HCT116 (cell line): ENCODE data around the gene FGGY. TPM values are rescaled to one million over a fixed set of nuclear protein-coding genes. Genes with fewer than 3 reads are reported as not detected.

Source experiments
- ATAC-seq: fragments of 200-7000 bp; cut with Tn5 transposase; 2 replicates; pipeline ENCODE4 v1.9.1; 2020; ENCODE audit warnings: mild to moderate bottlenecking, moderate library complexity
- BruUV-seq: library from RNA; stranded (reverse); fragments of 400-500 nt; replicated peaks from 2 replicates; lab custom pipeline; 2021; lab: Mats Ljungman, UMichigan
- CTCF ChIA-PET: fragments of 300-600 bp; sonication (Branson Sonifier 250); formaldehyde crosslinking; loops from one replicate; lab custom pipeline; 2021; ENCODE audit warnings: antibody characterized with exemption; lab: Charles Lee
- POLR2A ChIA-PET: fragments of 300-600, 350-600 bp; sonication (Branson Sonifier 250); formaldehyde crosslinking; loops from one replicate; lab custom pipeline; 2021; ENCODE audit warnings: antibody characterized with exemption; lab: Charles Lee
- RAD21 ChIA-PET, 2 experiments: fragments of 300-600 bp; sonication (Branson Sonifier 250); formaldehyde crosslinking; loops; one replicate each; lab custom pipeline; 2023; ENCODE audit warnings: low total read pairs in 2 of 2; ENCODE audit not compliant: uncharacterized antibody in 2 of 2, unreplicated experiment in 2 of 2, low non-redundant PET in 1 of 2; lab: Charles Lee
- DNase-seq: peaks from one replicate; pipeline ENCODE4 v3.0.0-alpha.2; 2010; ENCODE audit warnings: low read depth, low spot score
- H2AFZ ChIP-seq: fragments of 200-600 bp; shearing (Covaris generic), sonication (generic); 2 replicates; pipeline ENCODE4 v1.6.1; 2017; ENCODE audit warnings: low read depth, mixed run types, mixed read lengths, antibody characterized with exemption, low read length; ENCODE audit not compliant: poor library complexity, severe bottlenecking
- H3K27ac ChIP-seq: 2 replicates; pipeline ENCODE4 v1.5.1; 2012; ENCODE audit warnings: low read depth, low read length
- H3K27me3 ChIP-seq: fragments of 200-600 bp; sonication (generic); 2 replicates; pipeline ENCODE4 v1.6.1; 2016; ENCODE audit warnings: mixed run types, low read length, mixed read lengths; ENCODE audit not compliant: insufficient read depth
- H3K36me3 ChIP-seq, 2 experiments: fragments of 200-500 bp in 1 of 2; fragments of 200-600 bp in 1 of 2; sonication (Bioruptor generic) in 1 of 2; sonication (generic) in 1 of 2; 2 replicates each; pipeline versions ENCODE4 v1.5.1 to v1.6.1; 2014 to 2016; ENCODE audit warnings: low read length in 2 of 2, inconsistent platforms in 1 of 2, mixed read lengths in 1 of 2, mixed run types in 1 of 2; ENCODE audit not compliant: insufficient read depth in 2 of 2, control insufficient read depth in 1 of 2
- H3K4me1 ChIP-seq, 2 experiments: fragments of 200-600 bp in 1 of 2; sonication (generic) in 1 of 2; 2 replicates each; pipeline versions ENCODE4 v1.5.1 to v1.6.1; 2012 to 2017; ENCODE audit warnings: low read length in 2 of 2, inconsistent platforms in 1 of 2, mild to moderate bottlenecking in 1 of 2, mixed read lengths in 1 of 2, mixed run types in 1 of 2, moderate library complexity in 1 of 2; ENCODE audit not compliant: insufficient read depth in 2 of 2, control insufficient read depth in 1 of 2
- H3K4me2 ChIP-seq: fragments of 200-600 bp; sonication (generic); 2 replicates; pipeline ENCODE4 v1.6.1; 2017; ENCODE audit warnings: mixed run types, low read length, mixed read lengths
- H3K4me3 ChIP-seq, 2 experiments: fragments of 200-600 bp in 1 of 2; sonication (generic) in 1 of 2; replicated peaks in 1 of 2; 2 replicates each; pipeline ENCODE4 v1.5.1; 2011 to 2016; ENCODE audit warnings: low read length in 2 of 2, control low read depth in 1 of 2, low read depth in 1 of 2, mild to moderate bottlenecking in 1 of 2, mixed read lengths in 1 of 2, mixed run types in 1 of 2
- H3K79me2 ChIP-seq: fragments of 200-600 bp; sonication (generic); 2 replicates; pipeline ENCODE4 v1.6.1; 2017; ENCODE audit warnings: mild to moderate bottlenecking, mixed run types, low read length, moderate library complexity, mixed read lengths; ENCODE audit not compliant: insufficient read depth
- H3K9ac ChIP-seq: fragments of 200-600 bp; sonication (generic); 2 replicates; pipeline ENCODE4 v1.6.1; 2016; ENCODE audit warnings: low read length, mixed read lengths
- H3K9me2 ChIP-seq: fragments of 200-600 bp; sonication (generic), shearing (Covaris generic); 2 replicates; pipeline ENCODE4 v1.6.1; 2017; ENCODE audit warnings: mixed run types, mild to moderate bottlenecking, moderate library complexity; ENCODE audit not compliant: insufficient read depth
- H3K9me3 ChIP-seq, 2 experiments: fragments of 200-500 bp in 1 of 2; fragments of 200-600 bp in 1 of 2; sonication (Bioruptor generic) in 1 of 2; sonication (generic) in 1 of 2; 2 replicates each; pipeline ENCODE4 v1.6.1; 2014 to 2017; ENCODE audit warnings: low read length in 2 of 2, mixed read lengths in 2 of 2, inconsistent platforms in 1 of 2, low read depth in 1 of 2, mild to moderate bottlenecking in 1 of 2, mixed run types in 1 of 2, moderate library complexity in 1 of 2; ENCODE audit not compliant: control insufficient read depth in 1 of 2, insufficient read depth in 1 of 2
- H4K20me1 ChIP-seq: fragments of 200-600 bp; sonication (generic), shearing (Covaris generic); 2 replicates; pipeline ENCODE4 v1.6.1; 2017; ENCODE audit warnings: mixed run types, mild to moderate bottlenecking, moderate library complexity; ENCODE audit not compliant: insufficient read depth
- ATF3 ChIP-seq: IDR thresholded peaks from 2 replicates; pipeline ENCODE4 v1.6.1; 2012
- CEBPB ChIP-seq: IDR thresholded peaks from 2 replicates; pipeline ENCODE4 v1.6.1; 2012; ENCODE audit warnings: low read depth
- CTCF ChIP-seq, 3 experiments: fragments of 200-600 bp in 1 of 3; sonication (generic) in 1 of 3; IDR thresholded peaks in 2 of 3; conservative IDR thresholded peaks in 1 of 3; 2 replicates each; pipeline ENCODE4 v1.5.1; 2012 to 2017; ENCODE audit warnings: low read depth in 2 of 3, low read length in 2 of 3, antibody characterized with exemption in 1 of 3, borderline replicate concordance in 1 of 3, control low read depth in 1 of 3, mild to moderate bottlenecking in 1 of 3, mixed read lengths in 1 of 3, mixed run types in 1 of 3, moderate library complexity in 1 of 3; ENCODE audit not compliant: insufficient read depth in 1 of 3
- EGR1 ChIP-seq: IDR thresholded peaks from 2 replicates; pipeline ENCODE4 v1.6.1; 2012; ENCODE audit warnings: low read depth
- ELF1 ChIP-seq: IDR thresholded peaks from 2 replicates; pipeline ENCODE4 v1.6.1; 2012; ENCODE audit warnings: low read depth, borderline replicate concordance
- EZH2phosphoT487 ChIP-seq: fragments of 200-600 bp; IDR thresholded peaks from 2 replicates; pipeline ENCODE4 v1.6.1; 2018; ENCODE audit warnings: antibody characterized with exemption, borderline replicate concordance
- FOSL1 ChIP-seq: IDR thresholded peaks from 2 replicates; pipeline ENCODE4 v1.6.1; 2012; ENCODE audit warnings: low read depth
- MAX ChIP-seq: IDR thresholded peaks from 2 replicates; pipeline ENCODE4 v1.6.1; 2012
- POLR2A ChIP-seq: IDR thresholded peaks from 2 replicates; pipeline ENCODE4 v1.7.0; 2011; ENCODE audit warnings: borderline replicate concordance; ENCODE audit not compliant: insufficient read depth, insufficient read length; ENCODE audit errors: extremely low read depth
- POLR2AphosphoS5 ChIP-seq: IDR thresholded peaks from 2 replicates; pipeline ENCODE4 v1.6.1; 2011; ENCODE audit warnings: mild to moderate bottlenecking, low read depth, low read length, moderate library complexity
- RAD21 ChIP-seq: IDR thresholded peaks from 2 replicates; pipeline ENCODE4 v1.6.1; 2012; ENCODE audit warnings: low read depth, mild to moderate bottlenecking
- SIN3A ChIP-seq: IDR thresholded peaks from 2 replicates; pipeline ENCODE4 v1.6.1; 2012; ENCODE audit warnings: low read depth
- SP1 ChIP-seq: IDR thresholded peaks from 2 replicates; pipeline ENCODE4 v1.6.1; 2012; ENCODE audit warnings: low read depth
- SRF ChIP-seq: IDR thresholded peaks from 2 replicates; pipeline ENCODE4 v1.6.1; 2012; ENCODE audit warnings: low read depth
- TCF7L2 ChIP-seq: IDR thresholded peaks from 2 replicates; pipeline ENCODE4 v1.7.0; 2011; ENCODE audit warnings: borderline replicate concordance, inconsistent platforms; ENCODE audit not compliant: insufficient read depth, insufficient read length; ENCODE audit errors: extremely low read depth
- YY1 ChIP-seq: IDR thresholded peaks from 2 replicates; pipeline ENCODE4 v1.6.1; 2011; ENCODE audit warnings: low read length, low read depth, moderate library complexity, mild to moderate bottlenecking; ENCODE audit not compliant: insufficient replicate concordance; ENCODE audit errors: extremely low read depth
- ZFX ChIP-seq: fragments of 450-650 bp; IDR thresholded peaks from 2 replicates; pipeline ENCODE4 v1.6.1; 2017
- ZNF274 ChIP-seq: fragments of 200-500 bp; sonication (Bioruptor generic); IDR thresholded peaks from 2 replicates; pipeline ENCODE4 v1.6.1; 2014; ENCODE audit warnings: mild to moderate bottlenecking, low read depth, low read length, inconsistent platforms
- intact Hi-C: fragments of 100-400 bp; cut with micrococcal nuclease; formaldehyde crosslinking; loops from 2 replicates; pipeline ENCODE4 v1.10.0; 2022
- total RNA-seq: library from RNA; stranded (reverse); gene quantifications from one replicate; pipeline ENCODE4 v1.2.1, GENCODE V29; 2021; ENCODE audit not compliant: unreplicated experiment
- TF ChIP-seq, protein P1 (sequence below): IDR thresholded peaks from 2 replicates; pipeline ENCODE4 v1.6.1; 2011; ENCODE audit warnings: mild to moderate bottlenecking, low read length, moderate library complexity; ENCODE audit not compliant: insufficient replicate concordance; ENCODE audit errors: extremely low read depth
- TF ChIP-seq, protein P2 (sequence below): IDR thresholded peaks from 2 replicates; pipeline ENCODE4 v1.6.1; 2012; ENCODE audit warnings: low read depth

FGGY gene
- total RNA-seq, 1 experiment from 2014 or later: 10.6 TPM

GRCh38 chr1:59680044-59680443 lies 383.1 kb downstream of the FGGY start:
- intact Hi-C loops: no loop called here
- Histone ChIP-seq H2AFZ (no peak overlapping the region), H3K4me3 (no peak overlapping the region), H3K4me2 (no peak overlapping the region), H3K4me1 (peaks cover 0 to 16% of the 10 kb centered on the region in 2 experiments; a peak in 3 of 4 replicates), H3K9ac (no peak overlapping the region), H3K79me2 (no peaks in the 10 kb centered on the region), H3K27ac (no peak overlapping the region), H4K20me1 (no peaks in the 10 kb centered on the region), H3K9me3 (no peaks in the 10 kb centered on the region), H3K36me3 (no peaks in the 10 kb centered on the region), H3K27me3 (no peaks in the 10 kb centered on the region), H3K9me2 (no peaks in the 10 kb centered on the region)
- no TSS peak for BruUV-seq
- ATAC-seq (no peak), DNase-seq (no peak)
- ChIA-PET CTCF (no interaction called here), POLR2A (no interaction called here), RAD21 (no interaction called here)
- TF ChIP-seq ZNF274 (no peak), ELF1 (no peak), POLR2AphosphoS5 (no peak), RAD21 (no peak), EGR1 (no peak), SP1 (no peak), TCF7L2 (no peak), POLR2A (no peak), EZH2phosphoT487 (no peak), MAX (no peak), ZFX (no peak), YY1 (no peak), FOSL1 (no peak), CTCF (IDR thresholded peaks at IDR 0.05 in 2 of 3, conservative IDR thresholded peaks at IDR 0.05 in 1 of 3; ENCODE audit: borderline replicate concordance in 1 of 3, insufficient read depth in 1 of 3, low read depth in 2 of 3, low read length in 2 of 3) (no peak), SRF (no peak), SIN3A (no peak), ATF3 (no peak), CEBPB (no peak)
- TF ChIP-seq, protein P1, sequence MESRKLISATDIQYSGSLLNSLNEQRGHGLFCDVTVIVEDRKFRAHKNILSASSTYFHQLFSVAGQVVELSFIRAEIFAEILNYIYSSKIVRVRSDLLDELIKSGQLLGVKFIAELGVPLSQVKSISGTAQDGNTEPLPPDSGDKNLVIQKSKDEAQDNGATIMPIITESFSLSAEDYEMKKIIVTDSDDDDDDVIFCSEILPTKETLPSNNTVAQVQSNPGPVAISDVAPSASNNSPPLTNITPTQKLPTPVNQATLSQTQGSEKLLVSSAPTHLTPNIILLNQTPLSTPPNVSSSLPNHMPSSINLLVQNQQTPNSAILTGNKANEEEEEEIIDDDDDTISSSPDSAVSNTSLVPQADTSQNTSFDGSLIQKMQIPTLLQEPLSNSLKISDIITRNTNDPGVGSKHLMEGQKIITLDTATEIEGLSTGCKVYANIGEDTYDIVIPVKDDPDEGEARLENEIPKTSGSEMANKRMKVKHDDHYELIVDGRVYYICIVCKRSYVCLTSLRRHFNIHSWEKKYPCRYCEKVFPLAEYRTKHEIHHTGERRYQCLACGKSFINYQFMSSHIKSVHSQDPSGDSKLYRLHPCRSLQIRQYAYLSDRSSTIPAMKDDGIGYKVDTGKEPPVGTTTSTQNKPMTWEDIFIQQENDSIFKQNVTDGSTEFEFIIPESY: no peak
- TF ChIP-seq, protein P2, sequence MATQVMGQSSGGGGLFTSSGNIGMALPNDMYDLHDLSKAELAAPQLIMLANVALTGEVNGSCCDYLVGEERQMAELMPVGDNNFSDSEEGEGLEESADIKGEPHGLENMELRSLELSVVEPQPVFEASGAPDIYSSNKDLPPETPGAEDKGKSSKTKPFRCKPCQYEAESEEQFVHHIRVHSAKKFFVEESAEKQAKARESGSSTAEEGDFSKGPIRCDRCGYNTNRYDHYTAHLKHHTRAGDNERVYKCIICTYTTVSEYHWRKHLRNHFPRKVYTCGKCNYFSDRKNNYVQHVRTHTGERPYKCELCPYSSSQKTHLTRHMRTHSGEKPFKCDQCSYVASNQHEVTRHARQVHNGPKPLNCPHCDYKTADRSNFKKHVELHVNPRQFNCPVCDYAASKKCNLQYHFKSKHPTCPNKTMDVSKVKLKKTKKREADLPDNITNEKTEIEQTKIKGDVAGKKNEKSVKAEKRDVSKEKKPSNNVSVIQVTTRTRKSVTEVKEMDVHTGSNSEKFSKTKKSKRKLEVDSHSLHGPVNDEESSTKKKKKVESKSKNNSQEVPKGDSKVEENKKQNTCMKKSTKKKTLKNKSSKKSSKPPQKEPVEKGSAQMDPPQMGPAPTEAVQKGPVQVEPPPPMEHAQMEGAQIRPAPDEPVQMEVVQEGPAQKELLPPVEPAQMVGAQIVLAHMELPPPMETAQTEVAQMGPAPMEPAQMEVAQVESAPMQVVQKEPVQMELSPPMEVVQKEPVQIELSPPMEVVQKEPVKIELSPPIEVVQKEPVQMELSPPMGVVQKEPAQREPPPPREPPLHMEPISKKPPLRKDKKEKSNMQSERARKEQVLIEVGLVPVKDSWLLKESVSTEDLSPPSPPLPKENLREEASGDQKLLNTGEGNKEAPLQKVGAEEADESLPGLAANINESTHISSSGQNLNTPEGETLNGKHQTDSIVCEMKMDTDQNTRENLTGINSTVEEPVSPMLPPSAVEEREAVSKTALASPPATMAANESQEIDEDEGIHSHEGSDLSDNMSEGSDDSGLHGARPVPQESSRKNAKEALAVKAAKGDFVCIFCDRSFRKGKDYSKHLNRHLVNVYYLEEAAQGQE: no peak
